IMR-90 (cell line): ENCODE data around the gene LAP3.

Experiments
- BHLHE40 ChIP-seq: fragments of 150-350 bp; IDR thresholded peaks from 2 replicates; pipeline ENCODE4 v1.6.1; 2016; ENCODE audit warnings: mild to moderate bottlenecking, low read depth, low read length
- CEBPB ChIP-seq: IDR thresholded peaks from 2 replicates; pipeline ENCODE4 v1.6.1; 2012; ENCODE audit warnings: low read depth, low read length, improper control_type of control experiment
- CHD1 ChIP-seq: IDR thresholded peaks from 2 replicates; pipeline ENCODE4 v1.6.1; 2012; ENCODE audit warnings: low read depth, low read length, improper control_type of control experiment
- FOS ChIP-seq: fragments of 150-350 bp; IDR thresholded peaks from 2 replicates; pipeline ENCODE4 v1.6.1; 2016; ENCODE audit warnings: low read depth, low read length
- MAFK ChIP-seq: IDR thresholded peaks from 2 replicates; pipeline ENCODE4 v1.6.1; 2012; ENCODE audit warnings: low read depth, low read length, improper control_type of control experiment
- MAZ ChIP-seq: IDR thresholded peaks from 2 replicates; pipeline ENCODE4 v1.6.1; 2012; ENCODE audit warnings: low read depth, mild to moderate bottlenecking, low read length, improper control_type of control experiment, moderate library complexity, borderline replicate concordance
- POLR2A ChIP-seq: IDR thresholded peaks from 2 replicates; pipeline ENCODE4 v1.6.1; 2012; ENCODE audit warnings: mild to moderate bottlenecking, low read depth, low read length
- RAD21 ChIP-seq: IDR thresholded peaks from 2 replicates; pipeline ENCODE4 v1.6.1; 2012; ENCODE audit warnings: low read length, improper control_type of control experiment
- RCOR1 ChIP-seq: IDR thresholded peaks from 2 replicates; pipeline ENCODE4 v1.6.1; 2012; ENCODE audit warnings: mild to moderate bottlenecking, low read length, improper control_type of control experiment; ENCODE audit not compliant: insufficient replicate concordance
- RFX5 ChIP-seq: IDR thresholded peaks from 2 replicates; pipeline ENCODE4 v1.8.0; 2012; ENCODE audit warnings: low read depth, mild to moderate bottlenecking, low read length, moderate library complexity
- SMC3 ChIP-seq: fragments of 150-350 bp; IDR thresholded peaks from 2 replicates; pipeline ENCODE4 v1.6.1; 2016; ENCODE audit warnings: low read depth, mild to moderate bottlenecking, antibody characterized with exemption, low read length, moderate library complexity
- USF2 ChIP-seq: fragments of 150-350 bp; IDR thresholded peaks from 2 replicates; pipeline ENCODE4 v1.6.1; 2017; ENCODE audit warnings: mild to moderate bottlenecking, antibody characterized with exemption, low read length, low read depth
- TF ChIP-seq, protein P1 (sequence below): conservative IDR thresholded peaks from 2 replicates; pipeline ENCODE4 v1.5.1; 2012; ENCODE audit warnings: mild to moderate bottlenecking, low read depth, low read length, improper control_type of control experiment
- TF ChIP-seq, protein P2 (sequence below): fragments of 150-350 bp; IDR thresholded peaks from 2 replicates; pipeline ENCODE4 v1.6.1; 2016; ENCODE audit warnings: low read depth, mild to moderate bottlenecking, low read length, moderate library complexity, borderline replicate concordance

DNA sequence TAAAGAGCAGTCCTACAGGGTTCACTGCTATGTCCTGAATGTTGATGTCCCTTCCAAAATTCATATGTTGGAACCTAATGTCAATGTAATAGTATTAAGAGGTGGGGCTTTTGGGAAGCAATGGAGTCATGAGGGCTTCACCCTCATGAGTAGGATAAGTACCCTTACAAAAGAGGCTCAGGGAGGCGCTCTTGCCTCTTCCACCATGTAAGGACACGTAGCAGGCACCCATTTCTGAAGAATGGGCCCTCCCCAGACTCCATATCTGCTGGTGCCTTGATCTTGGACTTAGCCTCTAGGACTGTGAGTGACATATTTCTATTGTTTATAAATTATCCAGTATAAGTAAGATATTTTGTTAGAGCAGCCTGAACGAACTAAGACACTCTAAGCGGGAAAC lies 53.2 kb downstream of the LAP3 start:
- TF ChIP-seq RAD21 (no peak), POLR2A (no peak), BHLHE40 (no peak), SMC3 (no peak), USF2 (no peak), CHD1 (no peak), MAFK (no peak), CEBPB (no peak), MAZ (no peak), FOS (no peak), RFX5 (no peak), RCOR1 (no peak)
- TF ChIP-seq, protein P1, sequence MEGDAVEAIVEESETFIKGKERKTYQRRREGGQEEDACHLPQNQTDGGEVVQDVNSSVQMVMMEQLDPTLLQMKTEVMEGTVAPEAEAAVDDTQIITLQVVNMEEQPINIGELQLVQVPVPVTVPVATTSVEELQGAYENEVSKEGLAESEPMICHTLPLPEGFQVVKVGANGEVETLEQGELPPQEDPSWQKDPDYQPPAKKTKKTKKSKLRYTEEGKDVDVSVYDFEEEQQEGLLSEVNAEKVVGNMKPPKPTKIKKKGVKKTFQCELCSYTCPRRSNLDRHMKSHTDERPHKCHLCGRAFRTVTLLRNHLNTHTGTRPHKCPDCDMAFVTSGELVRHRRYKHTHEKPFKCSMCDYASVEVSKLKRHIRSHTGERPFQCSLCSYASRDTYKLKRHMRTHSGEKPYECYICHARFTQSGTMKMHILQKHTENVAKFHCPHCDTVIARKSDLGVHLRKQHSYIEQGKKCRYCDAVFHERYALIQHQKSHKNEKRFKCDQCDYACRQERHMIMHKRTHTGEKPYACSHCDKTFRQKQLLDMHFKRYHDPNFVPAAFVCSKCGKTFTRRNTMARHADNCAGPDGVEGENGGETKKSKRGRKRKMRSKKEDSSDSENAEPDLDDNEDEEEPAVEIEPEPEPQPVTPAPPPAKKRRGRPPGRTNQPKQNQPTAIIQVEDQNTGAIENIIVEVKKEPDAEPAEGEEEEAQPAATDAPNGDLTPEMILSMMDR: no peak
- TF ChIP-seq, protein P2, sequence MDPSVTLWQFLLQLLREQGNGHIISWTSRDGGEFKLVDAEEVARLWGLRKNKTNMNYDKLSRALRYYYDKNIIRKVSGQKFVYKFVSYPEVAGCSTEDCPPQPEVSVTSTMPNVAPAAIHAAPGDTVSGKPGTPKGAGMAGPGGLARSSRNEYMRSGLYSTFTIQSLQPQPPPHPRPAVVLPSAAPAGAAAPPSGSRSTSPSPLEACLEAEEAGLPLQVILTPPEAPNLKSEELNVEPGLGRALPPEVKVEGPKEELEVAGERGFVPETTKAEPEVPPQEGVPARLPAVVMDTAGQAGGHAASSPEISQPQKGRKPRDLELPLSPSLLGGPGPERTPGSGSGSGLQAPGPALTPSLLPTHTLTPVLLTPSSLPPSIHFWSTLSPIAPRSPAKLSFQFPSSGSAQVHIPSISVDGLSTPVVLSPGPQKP: no peak
